ENCODE measurements around the gene SART3.

GRCh38 chr12:108575199-108575912, 14.4 kb upstream of the SART3 start:
- TF ChIP-seq CTCF (IDR thresholded peaks at IDR 0.05) (no peak), POLR2A (IDR thresholded peaks at IDR 0.05) (no peak), EP300 (IDR thresholded peaks at IDR 0.05) (no peak), POLR2AphosphoS5 (IDR thresholded peaks at IDR 0.05) (no peak)
